C4-2B (cell line): ENCODE measurements around the gene TMEM86B.

Source experiments
- CTCF ChIP-seq: fragments of 450-650 bp; conservative IDR thresholded peaks from 2 replicates; pipeline ENCODE4 v1.5.1; 2017; ENCODE audit warnings: mild to moderate bottlenecking
- ZFX ChIP-seq: fragments of 450-650 bp; IDR thresholded peaks from 2 replicates; pipeline ENCODE4 v1.6.1; 2017

DNA sequence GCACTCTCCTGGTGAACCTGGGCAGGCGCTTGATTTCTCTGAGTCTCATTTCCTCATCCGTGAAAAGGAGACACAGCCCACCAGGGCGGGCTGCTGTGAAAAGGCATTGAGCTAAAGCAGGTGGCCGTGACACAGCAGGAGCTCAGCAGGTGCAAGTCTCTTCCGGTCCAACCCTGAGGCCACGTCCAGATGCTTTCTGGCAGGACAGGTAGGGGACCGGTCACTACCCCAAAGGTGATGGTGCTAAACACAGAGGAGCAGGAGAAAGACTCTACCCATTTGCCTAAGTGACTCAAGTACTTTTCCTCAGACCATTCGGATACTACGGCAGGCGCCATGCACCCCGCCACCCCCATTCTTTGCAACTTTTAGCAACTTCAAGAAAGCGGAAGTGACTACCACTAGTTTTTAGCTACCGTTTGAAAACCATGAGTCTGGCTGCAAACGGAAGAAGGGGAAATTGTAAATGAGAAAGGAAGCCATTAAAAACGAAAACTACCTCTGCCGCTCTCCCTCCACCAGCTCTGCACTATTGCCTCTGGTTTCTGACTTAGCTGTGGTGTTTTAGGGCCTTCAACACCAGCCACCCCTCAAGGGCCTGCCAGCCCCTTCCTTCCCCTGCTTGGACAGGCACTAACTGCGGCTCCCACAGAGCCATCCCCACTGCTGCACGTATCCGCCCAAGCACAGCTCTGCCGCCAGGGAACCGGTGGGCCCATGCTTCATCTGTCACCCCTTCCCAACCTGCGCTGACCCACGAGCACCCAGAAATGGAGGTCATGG lies 25.5 kb upstream of the TMEM86B start:
- TF ChIP-seq CTCF, result no peak
- no peak for TF ChIP-seq ZFX
